Hepatocyte (in vitro differentiated cells): ENCODE measurements around the gene TMEM255A. TPM values are rescaled to one million over a fixed set of nuclear protein-coding genes. Genes with fewer than 3 reads are reported as not detected.

Source experiments
- DNase-seq: peaks from one replicate; pipeline ENCODE4 v3.0.0-alpha.2; 2016; ENCODE audit warnings: low spot score
- H2AFZ ChIP-seq: fragments of 200-600 bp; sonication (generic); 2 replicates; pipeline ENCODE4 v1.6.0; 2016; ENCODE audit warnings: antibody characterized with exemption, mild to moderate bottlenecking
- H3K27ac ChIP-seq: fragments of 200-600 bp; sonication (generic); 2 replicates; pipeline ENCODE4 v1.5.1; 2016; ENCODE audit warnings: mild to moderate bottlenecking
- H3K27me3 ChIP-seq: fragments of 200-600 bp; sonication (generic); 2 replicates; pipeline ENCODE4 v1.6.1; 2016
- H3K36me3 ChIP-seq: fragments of 200-600 bp; sonication (generic); replicated peaks from 2 replicates; pipeline ENCODE4 v1.5.1; 2016; ENCODE audit warnings: low read depth; ENCODE audit not compliant: insufficient read depth
- H3K4me1 ChIP-seq: fragments of 200-600 bp; sonication (generic); 2 replicates; pipeline ENCODE4 v1.5.1; 2016; ENCODE audit warnings: mild to moderate bottlenecking, moderate library complexity; ENCODE audit not compliant: insufficient read depth
- H3K4me2 ChIP-seq: fragments of 200-600 bp; sonication (generic); 2 replicates; pipeline ENCODE4 v1.6.0; 2016
- H3K4me3 ChIP-seq: fragments of 200-600 bp; sonication (generic); 2 replicates; pipeline ENCODE4 v1.5.1; 2016; ENCODE audit warnings: mild to moderate bottlenecking
- H3K79me2 ChIP-seq: fragments of 200-600 bp; sonication (generic); 2 replicates; pipeline ENCODE4 v1.6.0; 2017; ENCODE audit warnings: mild to moderate bottlenecking
- H3K9me2 ChIP-seq: fragments of 200-600 bp; sonication (generic); replicated peaks from 2 replicates; pipeline ENCODE4 v1.6.0; 2017; ENCODE audit warnings: mild to moderate bottlenecking; ENCODE audit not compliant: insufficient read depth
- H3K9me3 ChIP-seq: fragments of 200-600 bp; sonication (generic); 2 replicates; pipeline ENCODE4 v1.5.1; 2016; ENCODE audit warnings: low read depth, mild to moderate bottlenecking
- H4K20me1 ChIP-seq: fragments of 200-600 bp; sonication (generic); 2 replicates; pipeline ENCODE4 v1.6.0; 2016; ENCODE audit warnings: mild to moderate bottlenecking; ENCODE audit not compliant: insufficient read depth, poor library complexity, severe bottlenecking
- CTCF ChIP-seq: fragments of 200-600 bp; sonication (generic); IDR thresholded peaks from 2 replicates; pipeline ENCODE4 v1.5.1; 2016; ENCODE audit warnings: antibody characterized with exemption, mild to moderate bottlenecking; ENCODE audit not compliant: poor library complexity
- EZH2 ChIP-seq: fragments of 200-600 bp; sonication (generic); IDR thresholded peaks from 2 replicates; pipeline ENCODE4 v1.6.1; 2016; ENCODE audit warnings: antibody characterized with exemption, mild to moderate bottlenecking, borderline replicate concordance
- EZH2phosphoT487 ChIP-seq: fragments of 200-600 bp; sonication (generic); IDR thresholded peaks from one replicate; pipeline ENCODE4 v1.6.1; 2018; ENCODE audit warnings: antibody characterized with exemption, mild to moderate bottlenecking, low read depth, moderate library complexity; ENCODE audit not compliant: unreplicated experiment, severe bottlenecking
- WGBS: methylation state at CpG from one replicate; pipeline ENCODE4 v1.1.6; 2016; ENCODE audit warnings: low lambda C conversion rate; ENCODE audit errors: missing lambda C conversion rate; 5-methylcytosine and 5-hydroxymethylcytosine counted together
- polyA plus RNA-seq: library from polyadenylated mRNA; unstranded; fragments of >200 nt; fragmentation: Nextera tagmentation; extraction: Ambion mirVana; gene quantifications from 2 replicates; pipeline ENCODE4 v1.2.1, GENCODE V29; 2016
- total RNA-seq: library from RNA; depleted of rRNA; stranded (reverse); fragments of >200 nt; gene quantifications from 2 replicates; pipeline ENCODE4 v1.2.3, GENCODE V29; 2014

Gene TMEM255A
- total and polyA plus RNA-seq, 2 experiments from 2014 or later: 0.77 to 2.2 TPM

GRCh38 chrX:120282697-120283096 is 28.6 kb downstream of the TMEM255A start:
- no peak overlapping the region for H2AFZ ChIP-seq
- H3K27me3 ChIP-seq: no peaks in the 10 kb centered on the region

GRCh38 chrX:120281761-120282160 is 29.5 kb downstream of the TMEM255A start:
- no peaks in the 10 kb centered on the region for H3K79me2 ChIP-seq
- no peak for DNase-seq
- no peaks in the 10 kb centered on the region for H3K36me3 ChIP-seq
- no peak overlapping the region for H3K4me3 ChIP-seq
- WGBS: 74% methylated on average over 4 of the region's 4 CpGs
- no peaks in the 10 kb centered on the region for H3K9me3 ChIP-seq
- H3K27me3 ChIP-seq: no peaks in the 10 kb centered on the region
- peak overlapping the region; percentile 71 for H3K27ac ChIP-seq
- no peak overlapping the region for H3K4me2 ChIP-seq
- TF ChIP-seq CTCF (no peak), EZH2phosphoT487 (no peak), EZH2 (no peak)
- no peaks in the 10 kb centered on the region for H3K4me1 ChIP-seq
- no peak overlapping the region for H2AFZ ChIP-seq
- no peaks in the 10 kb centered on the region for H4K20me1 ChIP-seq
- H3K9me2 ChIP-seq: no peaks in the 10 kb centered on the region

More at GRCh38 chrX:120282697-120283096, 28.6 kb downstream of the TMEM255A start:
- DNase-seq: no peak
- H3K27ac ChIP-seq: peak overlapping the region; percentile 52
- no peaks in the 10 kb centered on the region for H3K9me2 ChIP-seq
- 80% methylated on average over 1 of the region's 1 CpG for WGBS
- H3K4me2 ChIP-seq: no peak overlapping the region
- H3K79me2 ChIP-seq: no peaks in the 10 kb centered on the region
- TF ChIP-seq EZH2phosphoT487: no peak
- no peak for TF ChIP-seq CTCF
- no peak for TF ChIP-seq EZH2
- H3K36me3 ChIP-seq: no peaks in the 10 kb centered on the region
- no peaks in the 10 kb centered on the region for H3K4me1 ChIP-seq
- H3K4me3 ChIP-seq: no peak overlapping the region
- H4K20me1 ChIP-seq: no peaks in the 10 kb centered on the region
- no peaks in the 10 kb centered on the region for H3K9me3 ChIP-seq

- Histone ChIP-seq H4K20me1 (no peaks in the 10 kb centered on the region), H3K4me3 (no peak overlapping the region), H3K79me2 (no peaks in the 10 kb centered on the region), H3K27me3 (no peaks in the 10 kb centered on the region), H3K9me3 (no peaks in the 10 kb centered on the region), H3K36me3 (no peaks in the 10 kb centered on the region), H3K4me1 (no peaks in the 10 kb centered on the region), H2AFZ (no peak overlapping the region), H3K4me2 (no peak overlapping the region), H3K27ac (no peak overlapping the region), H3K9me2 (no peaks in the 10 kb centered on the region)
- DNase-seq: no peak
- WGBS: 65% methylated on average over 10 of the region's 10 CpGs
- no peak for TF ChIP-seq EZH2phosphoT487
- no peak for TF ChIP-seq CTCF
- no peak for TF ChIP-seq EZH2
These were observed 30.1 kb downstream of the TMEM255A start for GRCh38 chrX:120281021-120281624.
